ENCODE results near the gene TPK1.

The TPK1 gene

DNA sequence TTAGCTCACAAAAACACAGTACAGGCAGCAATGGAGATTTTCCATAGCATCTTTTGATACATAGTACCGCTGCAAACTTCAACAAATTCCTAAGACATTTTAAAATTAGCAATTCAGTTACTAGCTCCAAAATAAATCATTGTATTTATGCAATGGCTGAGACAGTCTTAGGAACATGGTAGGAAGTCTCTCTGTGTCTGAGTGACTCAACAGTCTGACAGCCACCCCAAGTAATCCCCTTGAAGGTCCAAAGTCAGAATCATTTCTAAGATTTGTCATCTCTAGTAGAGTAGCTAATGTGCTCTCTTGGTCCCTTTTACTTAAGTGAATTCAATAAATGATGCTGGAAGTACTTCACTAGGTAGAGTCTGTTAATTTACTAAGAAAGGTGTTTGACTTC is 338.6 kb downstream of the TPK1 start:
- no peaks in the 10 kb centered on the region for H3K36me3 ChIP-seq (ENCODE audit: control insufficient read depth in 2 of 2, insufficient read depth in 1 of 2, low read length in 2 of 2)
- TF ChIP-seq, protein P1, sequence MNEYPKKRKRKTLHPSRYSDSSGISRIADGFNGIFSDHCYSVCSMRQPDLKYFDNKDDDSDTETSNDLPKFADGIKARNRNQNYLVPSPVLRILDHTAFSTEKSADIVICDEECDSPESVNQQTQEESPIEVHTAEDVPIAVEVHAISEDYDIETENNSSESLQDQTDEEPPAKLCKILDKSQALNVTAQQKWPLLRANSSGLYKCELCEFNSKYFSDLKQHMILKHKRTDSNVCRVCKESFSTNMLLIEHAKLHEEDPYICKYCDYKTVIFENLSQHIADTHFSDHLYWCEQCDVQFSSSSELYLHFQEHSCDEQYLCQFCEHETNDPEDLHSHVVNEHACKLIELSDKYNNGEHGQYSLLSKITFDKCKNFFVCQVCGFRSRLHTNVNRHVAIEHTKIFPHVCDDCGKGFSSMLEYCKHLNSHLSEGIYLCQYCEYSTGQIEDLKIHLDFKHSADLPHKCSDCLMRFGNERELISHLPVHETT (tag by site-specific recombination; IDR thresholded peaks at IDR 0.05), result no peak
- TF ChIP-seq ZFP41 (tag by site-specific recombination; IDR thresholded peaks at IDR 0.05; ENCODE audit: borderline replicate concordance), result no peak
- TF ChIP-seq ZNF791 (tag by site-specific recombination; IDR thresholded peaks at IDR 0.05), result no peak
- no peak for TF ChIP-seq ZNF707 (tag by site-specific recombination; IDR thresholded peaks at IDR 0.05)
- no peak for TF ChIP-seq GLI4 (tag by site-specific recombination; IDR thresholded peaks at IDR 0.05)
- no peak for TF ChIP-seq ZBTB20 (tag by site-specific recombination; IDR thresholded peaks at IDR 0.05)
- TF ChIP-seq, protein P2, sequence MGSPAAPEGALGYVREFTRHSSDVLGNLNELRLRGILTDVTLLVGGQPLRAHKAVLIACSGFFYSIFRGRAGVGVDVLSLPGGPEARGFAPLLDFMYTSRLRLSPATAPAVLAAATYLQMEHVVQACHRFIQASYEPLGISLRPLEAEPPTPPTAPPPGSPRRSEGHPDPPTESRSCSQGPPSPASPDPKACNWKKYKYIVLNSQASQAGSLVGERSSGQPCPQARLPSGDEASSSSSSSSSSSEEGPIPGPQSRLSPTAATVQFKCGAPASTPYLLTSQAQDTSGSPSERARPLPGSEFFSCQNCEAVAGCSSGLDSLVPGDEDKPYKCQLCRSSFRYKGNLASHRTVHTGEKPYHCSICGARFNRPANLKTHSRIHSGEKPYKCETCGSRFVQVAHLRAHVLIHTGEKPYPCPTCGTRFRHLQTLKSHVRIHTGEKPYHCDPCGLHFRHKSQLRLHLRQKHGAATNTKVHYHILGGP (tag by site-specific recombination; IDR thresholded peaks at IDR 0.05), result no peak
- no peak for TF ChIP-seq ZNF223 (tag by site-specific recombination; IDR thresholded peaks at IDR 0.05)
- TF ChIP-seq KLF1 (tag by site-specific recombination; IDR thresholded peaks at IDR 0.05), result no peak
- ChIA-PET CTCF (no interaction called here), POLR2A (no interaction called here)
- no peak overlapping the region for H3K27ac ChIP-seq (ENCODE audit: extremely low read depth, low read depth, low read length)
- H3K9me3 ChIP-seq (ENCODE audit: control insufficient read depth, insufficient read depth, low read depth, low read length), result no peaks in the 10 kb centered on the region
- H3K4me1 ChIP-seq (ENCODE audit: control insufficient read depth, insufficient read depth, low read length), result no peaks in the 10 kb centered on the region
- no peak overlapping the region for H3K4me3 ChIP-seq (ENCODE audit: low read depth, low read length)

DNA sequence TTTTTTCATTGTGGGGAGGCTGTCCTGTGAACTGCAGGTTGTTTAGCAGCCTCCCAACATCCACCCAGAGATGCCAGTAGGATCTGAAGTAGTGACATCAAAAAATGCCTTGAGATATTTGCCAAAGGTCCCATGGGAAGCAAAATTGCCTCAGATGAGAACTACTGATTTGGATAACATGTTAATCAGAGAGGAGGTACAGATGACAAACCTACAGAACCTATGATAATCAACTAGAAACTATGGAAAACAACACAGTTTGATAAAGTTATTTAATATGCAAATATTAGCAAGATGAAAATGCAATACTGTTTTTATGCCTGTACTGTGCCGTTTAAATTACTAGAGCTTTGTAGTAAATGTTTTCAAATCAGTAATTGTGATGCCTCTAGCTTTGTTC is 341.5 kb downstream of the TPK1 start:
- ChIA-PET CTCF (no interaction called here), POLR2A (no interaction called here)
- H3K4me1 ChIP-seq (ENCODE audit: control insufficient read depth, insufficient read depth, low read length), result no peaks in the 10 kb centered on the region
- no peaks in the 10 kb centered on the region for H3K9me3 ChIP-seq (ENCODE audit: control insufficient read depth, insufficient read depth, low read depth, low read length)
- TF ChIP-seq ZNF335 (tag by site-specific recombination; conservative IDR thresholded peaks at IDR 0.05) (no peak), EGR2 (tag by site-specific recombination; IDR thresholded peaks at IDR 0.05; ENCODE audit: low read depth) (no peak), ZFP41 (tag by site-specific recombination; IDR thresholded peaks at IDR 0.05; ENCODE audit: borderline replicate concordance) (no peak), TRIM28 (IDR thresholded peaks at IDR 0.05; ENCODE audit: borderline replicate concordance, low read length) (peak; percentile 55; the same call in 1 of the 2 replicates)
- H3K36me3 ChIP-seq (ENCODE audit: control insufficient read depth in 2 of 2, insufficient read depth in 1 of 2, low read length in 2 of 2), result no peaks in the 10 kb centered on the region
- H3K4me3 ChIP-seq (ENCODE audit: low read depth, low read length), result no peak overlapping the region
- no peak overlapping the region for H3K27ac ChIP-seq (ENCODE audit: extremely low read depth, low read depth, low read length)

DNA sequence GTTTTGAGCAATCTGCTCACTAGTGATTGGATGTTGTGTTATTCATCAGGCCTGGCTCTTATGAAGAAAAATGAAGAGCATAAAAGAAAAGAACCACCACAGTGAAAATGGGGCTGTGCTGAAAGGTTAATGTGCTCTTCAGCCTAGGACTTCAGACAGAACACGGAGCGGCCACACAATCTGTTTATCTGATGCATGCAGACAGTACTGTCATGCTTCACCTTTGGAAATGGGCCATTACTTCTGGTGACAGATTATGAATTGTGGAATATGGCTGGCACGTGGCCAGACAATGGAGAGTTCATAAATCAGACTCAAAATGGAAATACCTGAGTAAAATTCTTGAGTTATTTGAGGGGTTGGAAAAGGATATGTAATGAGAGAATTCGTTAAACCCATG is 346.3 kb downstream of the TPK1 start:
- H3K27ac ChIP-seq (ENCODE audit: extremely low read depth, low read depth, low read length), result no peak overlapping the region
- ChIA-PET CTCF (no interaction called here), POLR2A (no interaction called here)
- H3K9me3 ChIP-seq (ENCODE audit: control insufficient read depth, insufficient read depth, low read depth, low read length), result no peaks in the 10 kb centered on the region
- TF ChIP-seq ZNF140 (tag by site-specific recombination; IDR thresholded peaks at IDR 0.05) (no peak), ZNF747 (tag by site-specific recombination; IDR thresholded peaks at IDR 0.05) (no peak), ZNF621 (tag by site-specific recombination; IDR thresholded peaks at IDR 0.05) (no peak), ZNF354C (tag by site-specific recombination; IDR thresholded peaks at IDR 0.05; ENCODE audit: borderline replicate concordance, low read depth) (no peak), ZXDB (tag by site-specific recombination; IDR thresholded peaks at IDR 0.05) (no peak), ZNF23 (tag by site-specific recombination; IDR thresholded peaks at IDR 0.05; ENCODE audit: borderline replicate concordance) (no peak)
- TF ChIP-seq, protein P3, sequence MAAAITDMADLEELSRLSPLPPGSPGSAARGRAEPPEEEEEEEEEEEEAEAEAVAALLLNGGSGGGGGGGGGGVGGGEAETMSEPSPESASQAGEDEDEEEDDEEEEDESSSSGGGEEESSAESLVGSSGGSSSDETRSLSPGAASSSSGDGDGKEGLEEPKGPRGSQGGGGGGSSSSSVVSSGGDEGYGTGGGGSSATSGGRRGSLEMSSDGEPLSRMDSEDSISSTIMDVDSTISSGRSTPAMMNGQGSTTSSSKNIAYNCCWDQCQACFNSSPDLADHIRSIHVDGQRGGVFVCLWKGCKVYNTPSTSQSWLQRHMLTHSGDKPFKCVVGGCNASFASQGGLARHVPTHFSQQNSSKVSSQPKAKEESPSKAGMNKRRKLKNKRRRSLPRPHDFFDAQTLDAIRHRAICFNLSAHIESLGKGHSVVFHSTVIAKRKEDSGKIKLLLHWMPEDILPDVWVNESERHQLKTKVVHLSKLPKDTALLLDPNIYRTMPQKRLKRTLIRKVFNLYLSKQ (tag by site-specific recombination; IDR thresholded peaks at IDR 0.05; ENCODE audit: borderline replicate concordance), result no peak
- no peaks in the 10 kb centered on the region for H3K4me1 ChIP-seq (ENCODE audit: control insufficient read depth, insufficient read depth, low read length)
- H3K4me3 ChIP-seq (ENCODE audit: low read depth, low read length), result no peak overlapping the region
- H3K36me3 ChIP-seq (ENCODE audit: control insufficient read depth in 2 of 2, insufficient read depth in 1 of 2, low read length in 2 of 2), result no peaks in the 10 kb centered on the region

All from HEK293 (cell line).